ENCODE results near the gene IL16. TPM values are rescaled to one million over a fixed set of nuclear protein-coding genes. Genes with fewer than 3 reads are reported as not detected.

The IL16 gene
- polyA plus RNA-seq, 1 donor from 2014 or later: not detected

GRCh38 chr15:81341351-81341750 is 144.7 kb downstream of the IL16 start:
- Histone ChIP-seq H2AFZ (ENCODE audit: low read depth, low read length) (no peak overlapping the region), H3K79me2 (replicated peaks; ENCODE audit: insufficient read depth, low read length) (no peaks in the 10 kb centered on the region), H3K9me2 (ENCODE audit: insufficient read depth, low read length) (no peaks in the 10 kb centered on the region), H3K9ac (ENCODE audit: low read length) (no peak overlapping the region), H3K36me3 (ENCODE audit: insufficient read depth, low read length) (no peaks in the 10 kb centered on the region), H3K4me3 (ENCODE audit: low read length) (no peak overlapping the region), H3K27ac (ENCODE audit: low read length) (no peak overlapping the region), H3K27me3 (ENCODE audit: insufficient read depth, low read depth, low read length) (no peaks in the 10 kb centered on the region), H3K4me2 (ENCODE audit: low read length) (no peak overlapping the region), H3F3A (ENCODE audit: insufficient read depth, low read length, poor library complexity, severe bottlenecking) (no peaks in the 10 kb centered on the region), H4K20me1 (ENCODE audit: insufficient read depth) (no peaks in the 10 kb centered on the region), H3K9me3 (ENCODE audit: low read length) (no peaks in the 10 kb centered on the region)
- no peak for TF ChIP-seq REST (IDR thresholded peaks at IDR 0.05; ENCODE audit: borderline replicate concordance)
- no peak for TF ChIP-seq SMC3 (conservative IDR thresholded peaks at IDR 0.05; ENCODE audit: poor library complexity)
- no peak for TF ChIP-seq RAD21 (conservative IDR thresholded peaks at IDR 0.05)
- TF ChIP-seq TAF1 (IDR thresholded peaks at IDR 0.05; ENCODE audit: low read depth): no peak
- no peak for TF ChIP-seq EZH2 (IDR thresholded peaks at IDR 0.05; ENCODE audit: borderline replicate concordance, insufficient read depth, low read length, poor library complexity, severe bottlenecking)
- no peak for TF ChIP-seq POLR2AphosphoS5 (IDR thresholded peaks at IDR 0.05)
- no peak for TF ChIP-seq MXI1 (conservative IDR thresholded peaks at IDR 0.05; ENCODE audit: poor library complexity, severe bottlenecking)
- TF ChIP-seq EP300 (conservative IDR thresholded peaks at IDR 0.05; ENCODE audit: poor library complexity, severe bottlenecking): no peak
- TF ChIP-seq CTCF (IDR thresholded peaks at IDR 0.05; ENCODE audit: poor library complexity, severe bottlenecking): no peak

GRCh38 chr15:81343371-81343770 is 146.7 kb downstream of the IL16 start:
- Histone ChIP-seq H4K20me1 (ENCODE audit: insufficient read depth) (no peaks in the 10 kb centered on the region), H2AFZ (ENCODE audit: low read depth, low read length) (no peak overlapping the region), H3K9ac (ENCODE audit: low read length) (no peak overlapping the region), H3K9me2 (ENCODE audit: insufficient read depth, low read length) (no peaks in the 10 kb centered on the region), H3K36me3 (ENCODE audit: insufficient read depth, low read length) (no peaks in the 10 kb centered on the region), H3K9me3 (ENCODE audit: low read length) (no peaks in the 10 kb centered on the region), H3K27ac (ENCODE audit: low read length) (no peak overlapping the region), H3K79me2 (replicated peaks; ENCODE audit: insufficient read depth, low read length) (no peaks in the 10 kb centered on the region), H3K4me2 (ENCODE audit: low read length) (no peak overlapping the region), H3K27me3 (ENCODE audit: insufficient read depth, low read depth, low read length) (no peaks in the 10 kb centered on the region), H3F3A (ENCODE audit: insufficient read depth, low read length, poor library complexity, severe bottlenecking) (no peaks in the 10 kb centered on the region), H3K4me3 (ENCODE audit: low read length) (no peak overlapping the region)
- TF ChIP-seq EP300 (conservative IDR thresholded peaks at IDR 0.05; ENCODE audit: poor library complexity, severe bottlenecking): no peak
- TF ChIP-seq TAF1 (IDR thresholded peaks at IDR 0.05; ENCODE audit: low read depth): no peak
- TF ChIP-seq POLR2AphosphoS5 (IDR thresholded peaks at IDR 0.05): no peak
- no peak for TF ChIP-seq REST (IDR thresholded peaks at IDR 0.05; ENCODE audit: borderline replicate concordance)
- no peak for TF ChIP-seq MXI1 (conservative IDR thresholded peaks at IDR 0.05; ENCODE audit: poor library complexity, severe bottlenecking)
- TF ChIP-seq SMC3 (conservative IDR thresholded peaks at IDR 0.05; ENCODE audit: poor library complexity): no peak
- TF ChIP-seq EZH2 (IDR thresholded peaks at IDR 0.05; ENCODE audit: borderline replicate concordance, insufficient read depth, low read length, poor library complexity, severe bottlenecking): no peak
- TF ChIP-seq RAD21 (conservative IDR thresholded peaks at IDR 0.05): no peak
- no peak for TF ChIP-seq CTCF (IDR thresholded peaks at IDR 0.05; ENCODE audit: poor library complexity, severe bottlenecking)

Measured in neural cell (in vitro differentiated cells).